Muscle of back (tissue), 11 donors: ENCODE data around the gene RGR. TPM values are rescaled to one million over a fixed set of nuclear protein-coding genes. Genes with fewer than 3 reads are reported as not detected.

Experiments
- DNase-seq, 3 donors: peaks; one replicate each; pipeline versions ENCODE4 v3.0.0 to v3.0.0-alpha.2; 2013
- polyA plus RNA-seq, 10 donors: library from polyadenylated mRNA; unstranded; fragments of 120-200 nt; gene quantifications; one replicate each; pipeline ENCODE4 v1.2.1, GENCODE V29; 2013; ENCODE audit not compliant: insufficient read length in 10 of 10

Gene RGR
- polyA plus RNA-seq, 10 donors: 8.2 to 32.9 (median 16.3) TPM

DNA sequence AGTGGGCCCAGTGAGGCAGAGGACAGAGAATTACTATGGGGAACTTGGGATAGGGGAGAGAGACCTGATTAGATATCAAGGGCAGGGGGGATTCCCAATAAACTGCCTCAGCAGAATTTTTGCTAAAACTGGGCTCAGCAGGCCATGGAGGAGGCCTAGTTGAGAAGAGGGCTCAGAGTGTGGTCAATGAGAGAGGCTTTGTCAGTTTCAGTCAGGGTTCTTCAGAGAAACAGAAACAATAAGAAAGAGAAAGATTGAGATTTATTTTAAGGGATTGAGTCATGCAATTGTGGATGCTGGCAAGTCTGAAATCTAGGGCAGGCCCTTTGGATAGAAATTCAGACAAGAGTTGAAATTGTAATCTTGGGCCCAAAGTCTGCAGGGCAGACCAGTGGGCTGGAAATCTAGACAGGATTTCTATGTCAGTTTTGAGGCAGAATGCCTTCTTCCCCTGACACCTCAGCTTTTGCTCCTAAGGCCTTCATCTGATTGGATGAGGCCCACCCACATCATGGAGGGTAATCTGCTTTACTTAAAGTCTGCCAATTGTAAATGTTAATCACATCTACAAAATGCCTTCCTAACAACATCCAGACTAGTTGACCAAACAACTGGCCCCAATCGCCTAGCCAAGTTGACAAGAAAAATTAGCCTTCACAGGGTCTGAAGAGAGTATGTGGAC lies 50.1 kb downstream of the RGR start:
- DNase-seq: no peak

DNA sequence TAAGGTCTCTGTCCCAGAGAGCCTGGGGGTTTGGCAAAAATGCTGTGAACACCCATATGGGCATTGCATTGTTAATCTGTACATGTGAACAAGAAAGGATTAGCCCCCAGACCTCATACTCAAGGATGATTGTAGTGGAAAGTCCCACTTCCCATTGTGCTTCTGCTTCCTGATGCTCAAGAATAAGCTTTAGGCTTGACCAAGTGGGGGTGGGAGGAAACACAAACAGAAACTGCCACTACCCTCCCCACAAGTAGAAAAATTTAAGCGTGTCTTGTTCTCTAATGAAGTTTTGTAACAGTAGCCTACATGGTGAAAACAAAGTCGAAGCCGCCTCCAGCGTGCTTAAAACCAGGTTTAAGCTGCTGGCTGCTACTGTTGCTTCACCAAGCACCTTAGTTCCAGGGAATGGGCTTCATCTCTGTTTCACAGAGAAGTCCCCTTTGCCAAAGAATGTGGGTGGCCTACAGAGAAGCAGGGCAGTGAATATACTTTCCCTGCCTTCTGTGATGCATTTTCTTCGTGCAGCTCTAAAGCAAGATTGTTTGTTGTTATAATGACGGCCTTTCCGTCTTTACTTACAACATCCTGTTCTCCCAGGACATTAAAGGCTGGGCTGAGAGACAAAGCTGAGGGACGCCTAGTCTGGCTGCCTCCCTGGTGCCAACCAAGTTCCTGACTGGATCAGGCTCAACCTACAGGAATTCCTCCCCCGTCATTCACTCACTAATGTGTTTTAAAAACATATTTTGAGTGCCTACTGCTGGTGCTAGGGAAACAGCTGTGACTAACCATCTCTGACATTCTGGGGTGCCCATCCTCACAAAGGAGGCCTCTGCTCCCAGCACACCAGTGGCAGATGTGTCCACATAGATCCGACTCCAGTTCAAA lies 51.5 kb downstream of the RGR start:
- peak in 1 of 3 donors; percentile 1 for DNase-seq

DNA sequence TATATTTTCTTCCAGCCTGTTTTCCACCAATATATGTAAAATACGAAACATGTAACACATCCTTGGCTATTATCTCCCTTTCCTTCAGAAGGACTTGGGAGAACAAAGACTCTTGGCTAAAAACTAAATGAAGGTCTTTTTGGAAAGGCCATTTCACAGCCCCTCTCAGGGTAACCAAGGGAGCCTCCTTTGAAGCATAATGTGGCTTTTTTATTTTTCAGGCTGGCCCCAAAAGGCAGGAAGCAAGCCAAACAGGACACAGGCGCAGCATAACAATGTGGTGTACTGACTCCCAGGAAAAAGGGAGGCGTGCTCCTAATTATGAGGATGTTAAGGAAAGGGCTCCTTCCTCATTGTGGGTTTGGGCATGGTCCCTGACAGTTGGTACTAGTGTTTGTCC lies 53.2 kb downstream of the RGR start:
- DNase-seq: no peak

DNA sequence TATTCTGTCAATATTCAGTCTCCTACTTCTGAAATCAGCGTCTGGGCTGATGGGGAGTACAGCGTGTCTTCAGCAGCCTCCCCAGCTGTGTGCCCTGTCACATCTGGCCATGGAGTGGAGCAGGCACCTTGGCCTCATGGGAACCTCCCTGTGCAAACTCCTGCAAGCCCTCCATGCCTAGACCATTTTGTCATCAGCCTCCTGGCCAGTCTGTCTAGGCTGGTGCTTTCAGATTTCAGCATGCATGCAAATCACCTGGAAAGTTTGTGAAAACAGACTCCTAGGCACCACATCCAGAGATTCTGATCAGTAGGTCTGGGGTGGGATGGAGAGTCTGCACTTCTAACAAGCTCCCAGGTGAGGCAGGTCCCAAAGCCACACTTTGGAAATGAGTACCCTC lies 57.4 kb downstream of the RGR start:
- DNase-seq: no peak

DNA sequence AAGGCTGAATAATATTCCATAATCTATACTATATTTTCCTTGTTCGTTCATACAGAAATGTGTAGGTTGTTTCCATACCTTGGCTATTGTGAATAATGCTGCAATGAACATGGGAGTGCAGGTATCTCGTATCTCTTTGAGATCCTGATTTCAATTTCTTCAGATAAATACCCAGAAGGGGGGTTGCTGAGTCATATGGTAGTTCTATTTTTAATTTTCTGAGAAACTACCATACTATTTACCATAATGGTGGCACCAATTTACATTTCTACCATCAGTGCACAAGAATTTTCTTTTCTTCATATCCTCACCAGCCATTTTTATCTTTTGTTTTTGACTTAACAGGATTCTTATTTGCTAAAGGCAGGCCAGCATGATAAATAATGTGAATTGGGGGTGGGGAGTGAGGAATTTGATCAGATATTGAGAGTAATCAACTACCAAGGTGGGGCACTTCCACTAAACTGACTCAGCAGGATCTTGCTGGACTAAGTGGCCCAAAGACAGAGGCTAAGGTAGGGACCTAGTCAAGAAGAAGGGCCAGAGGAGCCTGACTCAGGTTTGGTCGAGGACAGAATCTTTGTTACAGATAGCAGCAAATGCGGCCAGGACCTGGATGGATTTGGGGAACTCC lies 62.0 kb downstream of the RGR start:
- DNase-seq: no peak

DNA sequence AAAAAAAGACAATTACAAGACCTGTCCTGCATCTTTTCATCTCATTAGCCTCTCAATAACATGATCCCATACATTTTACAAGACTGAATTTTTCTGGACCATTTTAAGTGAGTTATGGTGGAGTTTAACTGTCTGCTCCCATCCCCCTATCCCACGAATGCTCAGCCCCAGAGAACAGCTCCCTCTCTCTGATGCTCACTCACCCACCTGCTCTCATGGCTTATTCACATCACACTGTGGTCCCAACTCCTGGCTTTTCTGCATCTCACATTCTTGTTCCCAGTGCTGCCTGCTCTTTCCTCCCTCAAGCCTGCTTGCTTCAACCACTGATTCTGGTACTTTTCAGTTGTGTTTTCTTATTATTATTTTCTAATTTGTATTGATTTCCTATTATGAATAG lies 63.2 kb downstream of the RGR start:
- no peak for DNase-seq

DNA sequence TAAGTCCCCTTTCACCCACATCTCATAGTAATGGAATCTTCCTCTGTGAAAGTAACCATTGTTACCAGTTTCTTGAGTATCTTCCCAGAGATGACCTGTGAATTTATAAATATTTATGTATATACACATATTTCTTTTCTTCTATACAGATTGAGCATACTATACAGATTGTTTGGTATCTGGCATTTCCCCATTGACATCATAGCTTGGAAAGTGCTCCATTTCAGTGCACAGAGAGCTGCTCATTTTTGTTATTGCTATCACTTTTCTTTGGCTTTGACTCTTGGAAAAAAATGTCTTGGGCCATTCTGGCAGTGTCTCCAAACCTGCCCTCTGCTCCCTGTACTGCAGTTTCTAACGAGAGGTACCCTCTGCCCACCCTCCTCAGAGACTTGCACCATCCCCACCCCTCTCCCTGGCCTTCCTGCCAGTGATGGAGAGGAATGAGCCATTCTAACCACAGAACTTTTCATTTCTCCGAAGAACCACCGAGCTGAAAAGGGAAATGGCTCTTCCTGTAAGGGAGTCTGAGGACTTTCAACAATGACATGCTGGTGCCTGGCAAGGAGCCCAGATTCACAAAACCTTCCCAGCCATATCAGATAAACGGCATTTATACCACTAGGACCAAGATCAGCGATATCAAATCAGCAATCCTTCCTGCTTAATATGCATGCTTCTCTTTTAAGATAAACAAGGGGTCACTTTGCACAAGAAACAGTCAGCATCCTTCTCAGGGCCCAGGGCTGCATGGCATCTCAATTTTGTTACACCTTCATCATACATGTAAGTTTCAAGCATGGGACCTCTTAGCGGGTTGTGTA lies 63.8 kb downstream of the RGR start:
- peak in 2 of 3 donors; percentile 15 to 34 for DNase-seq

Other genes with a start within 250 kb of the RGR start
- gene GHITM, start 105.5 kb upstream of the RGR start, polyA plus RNA-seq: 100 to 1,000 TPM in 9 of 10 donors, 10 to 100 TPM in 1; 97.5 to 125 (median 113) TPM
- under 1 TPM in 2 of 10 donors, not detected in 8; 0.20 to 0.23 TPM for gene GPR15LG, start 71.3 kb upstream of the RGR start, polyA plus RNA-seq
- 1 to 10 TPM in 7 of 10 donors, under 1 TPM in 3; 0.31 to 2.1 (median 1.2) TPM for gene CDHR1, start 50.5 kb upstream of the RGR start, polyA plus RNA-seq
- gene LRIT2, start 19.5 kb upstream of the RGR start, polyA plus RNA-seq: not detected
- gene LRIT1, start 3.5 kb upstream of the RGR start, polyA plus RNA-seq: not detected
- gene CCSER2, start 83.5 kb downstream of the RGR start, polyA plus RNA-seq: 10 to 100 TPM; 28.5 to 66.1 (median 50.2) TPM